Activated CD4-positive, alpha-beta T cell treated with anti-CD3 and anti-CD28 coated beads for 24 hours (primary cell): Measurements from ENCODE around the gene ZNF649.
"Not testable (repeated sequence)": the region's sequence is repeated elsewhere in the genome, so short reads cannot be mapped to it uniquely, and the experiment has no call there.

Experiments used
- DNase-seq, 2 donors: peaks; one replicate each; pipeline ENCODE4 v3.0.0-alpha.2; 2020; ENCODE audit warnings: low read depth in 2 of 2

The ZNF649 gene

GRCh38 chr19:51904331-51905165, at the start of gene ZNF649:
Gene ZNF649, minus strand, starts transcription at chr19:51905017. Its CDS starts 4,910 bp downstream, at chr19:51900107.
- peak; percentile 68 to 72 for DNase-seq

- no peak for DNase-seq
Measured at GRCh38 chr19:51948975-51949374, 44.2 kb upstream of the ZNF649 start.

GRCh38 chr19:51946602-51947001, 41.8 kb upstream of the ZNF649 start:
- DNase-seq, result no peak

GRCh38 chr19:51944798-51945552, 40.2 kb upstream of the ZNF649 start:
- no peak for DNase-seq

GRCh38 chr19:51938936-51939335, 34.1 kb upstream of the ZNF649 start:
- no peak for DNase-seq

- DNase-seq, result no peak
Measured at GRCh38 chr19:51931921-51932320, 27.1 kb upstream of the ZNF649 start.

GRCh38 chr19:51927859-51928258, 23.0 kb upstream of the ZNF649 start:
- no peak for DNase-seq

- DNase-seq, result peak; percentile 74 to 78
Measured at GRCh38 chr19:51926784-51927741, 22.2 kb upstream of the ZNF649 start, which contains the start of gene ZNF613. Gene ZNF613, plus strand, starts transcription at chr19:51927472. Its CDS starts 8,749 bp downstream, at chr19:51936221.

GRCh38 chr19:51926426-51926783, 21.6 kb upstream of the ZNF649 start:
- DNase-seq, result no peak

GRCh38 chr19:51921949-51922348, 17.1 kb upstream of the ZNF649 start:
- DNase-seq, result no peak

GRCh38 chr19:51919606-51920005, 14.8 kb upstream of the ZNF649 start:
- DNase-seq, result no peak

- DNase-seq, result no peak
Measured at GRCh38 chr19:51916167-51916566, 11.3 kb upstream of the ZNF649 start.

GRCh38 chr19:51915324-51915867, 10.6 kb upstream of the ZNF649 start:
- no peak for DNase-seq

GRCh38 chr19:51907981-51908380, 3.2 kb upstream of the ZNF649 start:
- not testable (repeated sequence) for DNase-seq

GRCh38 chr19:51906108-51906507, 1.3 kb upstream of the ZNF649 start:
- not testable (repeated sequence) for DNase-seq

GRCh38 chr19:51905639-51906038, 822 bp upstream of the ZNF649 start:
- not testable (repeated sequence) for DNase-seq

- no peak for DNase-seq
Measured at GRCh38 chr19:51905206-51905605, 389 bp upstream of the ZNF649 start.

GRCh38 chr19:51903192-51903591, 1.6 kb downstream of the ZNF649 start:
- DNase-seq, result no peak

GRCh38 chr19:51901860-51902259, 3.0 kb downstream of the ZNF649 start:
- DNase-seq, result no peak

GRCh38 chr19:51891193-51891747, 13.5 kb downstream of the ZNF649 start:
- DNase-seq, result no peak

- DNase-seq, result no peak
Measured at GRCh38 chr19:51889934-51890333, 14.9 kb downstream of the ZNF649 start.
